Measurements from ENCODE around the gene EIF3A.
A peak's percentile ranks its signal among the peaks of the same experiment; 100 is the strongest.

DNA sequence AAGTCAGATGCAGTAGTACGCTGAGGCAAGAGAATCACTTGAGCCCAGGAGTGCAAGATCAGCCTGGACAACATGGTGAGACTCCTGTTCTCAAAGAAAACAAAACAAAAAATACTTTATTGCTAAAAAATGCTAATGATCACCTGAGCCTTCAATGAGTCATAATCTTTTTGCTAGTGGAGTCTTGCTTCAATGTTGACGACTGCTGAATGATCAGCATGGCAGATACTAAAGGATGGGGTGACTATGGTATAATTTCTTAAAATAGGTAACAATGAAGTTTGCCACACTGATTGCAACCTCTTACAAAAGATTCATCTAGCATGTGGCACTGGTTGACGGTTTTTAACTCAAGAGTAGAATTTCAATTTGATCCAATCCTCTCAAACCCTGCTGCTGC, 28.8 kb downstream of the EIF3A start:
- TF ChIP-seq POLR2A (IDR thresholded peaks at IDR 0.05; ENCODE audit: low read depth, low read length) (no peak), POLR2AphosphoS5 (IDR thresholded peaks at IDR 0.05; ENCODE audit: low read depth, low read length) (0 out of 2 replicates have a peak, but pooled peaks have one; percentile 16), SPI1 (IDR thresholded peaks at IDR 0.05; ENCODE audit: low read depth, low read length) (no peak)
